HCT116 (cell line): ENCODE data around the gene GID4.

Experiments
- ELF1 ChIP-seq: IDR thresholded peaks from 2 replicates; pipeline ENCODE4 v1.6.1; 2012; ENCODE audit warnings: low read depth, borderline replicate concordance
- SP1 ChIP-seq: IDR thresholded peaks from 2 replicates; pipeline ENCODE4 v1.6.1; 2012; ENCODE audit warnings: low read depth
- TF ChIP-seq, protein P1 (sequence below), 3 experiments: fragments of 200-600 bp in 1 of 3; sonication (generic) in 1 of 3; IDR thresholded peaks in 2 of 3; conservative IDR thresholded peaks in 1 of 3; 2 replicates each; pipeline ENCODE4 v1.5.1; 2012 to 2017; ENCODE audit warnings: low read depth in 2 of 3, low read length in 2 of 3, antibody characterized with exemption in 1 of 3, borderline replicate concordance in 1 of 3, control low read depth in 1 of 3, mild to moderate bottlenecking in 1 of 3, mixed read lengths in 1 of 3, mixed run types in 1 of 3, moderate library complexity in 1 of 3; ENCODE audit not compliant: insufficient read depth in 1 of 3

DNA sequence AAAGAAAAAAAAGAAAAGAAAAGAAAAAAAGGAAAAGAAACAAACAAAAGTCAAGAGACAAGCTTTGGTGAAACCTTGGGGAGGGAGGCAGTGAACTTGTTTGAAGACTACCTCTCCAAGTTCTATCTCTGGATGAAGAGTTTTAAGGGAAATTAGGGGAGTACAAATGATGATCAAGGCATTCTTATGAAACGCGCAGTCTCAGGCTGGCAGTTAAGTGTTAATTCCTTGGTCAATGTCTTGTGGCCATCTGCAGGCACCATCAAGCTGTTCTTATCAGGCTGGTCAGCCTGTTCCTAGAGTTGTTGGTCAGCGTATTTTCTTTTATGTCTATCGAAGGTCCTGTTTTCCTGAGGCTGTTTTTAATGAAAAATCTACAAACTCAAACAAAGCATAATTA is 40.3 kb downstream of the GID4 start:
- TF ChIP-seq SP1 (no peak), ELF1 (no peak)
- TF ChIP-seq, protein P1, sequence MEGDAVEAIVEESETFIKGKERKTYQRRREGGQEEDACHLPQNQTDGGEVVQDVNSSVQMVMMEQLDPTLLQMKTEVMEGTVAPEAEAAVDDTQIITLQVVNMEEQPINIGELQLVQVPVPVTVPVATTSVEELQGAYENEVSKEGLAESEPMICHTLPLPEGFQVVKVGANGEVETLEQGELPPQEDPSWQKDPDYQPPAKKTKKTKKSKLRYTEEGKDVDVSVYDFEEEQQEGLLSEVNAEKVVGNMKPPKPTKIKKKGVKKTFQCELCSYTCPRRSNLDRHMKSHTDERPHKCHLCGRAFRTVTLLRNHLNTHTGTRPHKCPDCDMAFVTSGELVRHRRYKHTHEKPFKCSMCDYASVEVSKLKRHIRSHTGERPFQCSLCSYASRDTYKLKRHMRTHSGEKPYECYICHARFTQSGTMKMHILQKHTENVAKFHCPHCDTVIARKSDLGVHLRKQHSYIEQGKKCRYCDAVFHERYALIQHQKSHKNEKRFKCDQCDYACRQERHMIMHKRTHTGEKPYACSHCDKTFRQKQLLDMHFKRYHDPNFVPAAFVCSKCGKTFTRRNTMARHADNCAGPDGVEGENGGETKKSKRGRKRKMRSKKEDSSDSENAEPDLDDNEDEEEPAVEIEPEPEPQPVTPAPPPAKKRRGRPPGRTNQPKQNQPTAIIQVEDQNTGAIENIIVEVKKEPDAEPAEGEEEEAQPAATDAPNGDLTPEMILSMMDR (IDR thresholded peaks at IDR 0.05 in 2 of 3, conservative IDR thresholded peaks at IDR 0.05 in 1 of 3; ENCODE audit: borderline replicate concordance in 1 of 3, insufficient read depth in 1 of 3, low read depth in 2 of 3, low read length in 2 of 3), result no peak
